Right ventricle myocardium superior (tissue), 1 donor: ENCODE results near the gene PRKAR2A. TPM values are rescaled to one million over a fixed set of nuclear protein-coding genes. Genes with fewer than 3 reads are reported as not detected.

Experiments used
- ATAC-seq: fragments of 200-7000 bp; cut with Tn5 transposase; one replicate; pipeline ENCODE4 v1.9.1; 2020; ENCODE audit warnings: mild to moderate bottlenecking; ENCODE audit not compliant: poor library complexity
- DNase-seq: peaks from one replicate; pipeline ENCODE4 v3.0.0-alpha.2; 2020
- intact Hi-C: fragments of 100-400 bp; cut with DNase I; formaldehyde crosslinking; loops from one replicate; pipeline ENCODE4 v1.11.2; 2022
- long read RNA-seq: library from polyadenylated mRNA; unstranded; transcript quantifications from one replicate; pipeline ENCODE4 v2.0.0, GENCODE V29; 2021
- total RNA-seq: library from RNA; stranded (reverse); fragmentation: NEBNext Ultra II Directional; extraction: Animal tissue kit (Norgen Biotek cat#: 25700); gene quantifications from one replicate; pipeline ENCODE4 v1.2.1, GENCODE V29; 2021
- donor health status: DM: no; HTN: yes; CAD: no; lungs with severe emphysema.

PRKAR2A gene
- total RNA-seq = 50.0 TPM
- long read RNA-seq, full-length matches to known transcripts = 12 of 28 reads
- long read RNA-seq, partial matches to known transcripts = 4 of 28 reads
- long read RNA-seq, other reads (novel, unspliced or antisense) = 12 of 28 reads

DNA sequence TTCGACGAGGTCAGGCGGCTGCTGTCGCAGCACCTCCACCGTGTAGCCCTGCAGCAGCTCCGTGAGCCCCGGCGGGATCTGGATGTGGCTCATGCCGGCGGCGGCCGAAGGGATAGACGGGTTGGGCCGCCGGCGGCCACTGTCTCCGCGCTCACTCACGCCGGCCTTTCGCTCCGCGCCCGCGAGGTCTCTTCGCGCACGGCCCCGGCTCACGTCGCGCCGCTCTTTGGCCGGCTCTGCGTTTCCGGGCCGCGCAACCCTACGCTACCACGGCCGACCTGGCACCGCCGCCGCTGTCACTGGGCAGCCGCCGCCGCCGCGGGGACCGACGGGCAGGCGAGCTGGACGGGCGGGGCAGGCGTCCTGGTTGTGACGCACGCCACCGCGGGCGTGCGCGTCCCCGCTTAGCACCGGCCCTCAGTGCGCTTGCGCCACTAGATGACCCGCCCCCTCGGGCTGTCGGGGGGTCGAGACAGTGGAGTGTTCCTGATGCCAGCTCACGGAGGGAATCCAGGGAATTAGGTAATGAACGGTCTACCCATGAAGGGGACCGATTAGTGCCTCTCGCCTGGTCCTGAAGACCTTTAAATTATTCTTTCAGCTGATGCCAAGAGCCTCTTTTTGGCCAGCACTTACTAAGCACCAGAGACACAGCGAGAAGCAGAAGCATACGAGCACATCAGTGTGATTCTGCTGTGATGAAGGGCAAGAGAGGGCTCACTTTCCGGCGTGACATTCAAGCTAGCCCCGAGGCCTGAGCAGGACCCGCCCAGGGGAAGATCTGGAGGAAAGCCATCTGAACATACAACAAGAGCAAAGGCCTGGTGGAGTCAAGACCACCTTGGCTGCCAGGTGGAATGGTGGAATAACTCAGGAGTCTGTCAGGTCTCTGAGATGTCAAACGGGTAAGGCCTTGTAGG lies at the start of gene PRKAR2A:
TSS of gene PRKAR2A (minus strand) at position 371 of the 920 bp plus-strand sequence. CDS start at position 93, 278 bp downstream.
- ATAC-seq (peak; percentile 97), DNase-seq (peak; percentile 95)
- intact Hi-C loops = no loop called here

- intact Hi-C loops = no loop called here
- DNase-seq = no peak
- ATAC-seq = no peak
Measured at GRCh38 chr3:48896936-48897335, 49.3 kb upstream of the PRKAR2A start.

GRCh38 chr3:48894516-48894915 lies 46.8 kb upstream of the PRKAR2A start:
- no peak for ATAC-seq
- no peak for DNase-seq
- intact Hi-C loops = no loop called here

GRCh38 chr3:48891606-48892005 lies 43.9 kb upstream of the PRKAR2A start:
- intact Hi-C loops = no loop called here
- DNase-seq = no peak
- ATAC-seq = no peak

DNA sequence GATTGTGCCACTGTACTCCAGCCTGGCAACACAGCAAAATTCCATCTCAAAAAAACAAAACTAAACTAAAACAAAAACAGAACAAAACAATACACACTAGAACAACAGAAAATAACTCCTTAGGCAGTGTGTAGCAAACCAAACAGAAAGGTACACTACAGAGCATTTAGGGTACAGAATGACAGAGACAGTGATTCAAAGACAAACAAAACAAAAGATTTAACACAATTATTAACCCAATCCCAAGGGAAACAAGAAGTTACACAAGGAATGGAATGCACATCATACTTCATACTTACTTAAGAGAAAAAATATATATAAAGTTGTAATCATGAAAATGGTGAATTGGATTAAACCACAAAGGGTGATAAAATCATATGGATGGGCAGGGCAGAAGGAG lies 38.1 kb upstream of the PRKAR2A start:
- intact Hi-C loops = no loop called here
- no peak for ATAC-seq
- no peak for DNase-seq

GRCh38 chr3:48881652-48882114 lies 34.0 kb upstream of the PRKAR2A start:
- DNase-seq (no peak), ATAC-seq (peak; percentile 75)
- intact Hi-C loops = no loop called here

- peak; percentile 68 for ATAC-seq
- intact Hi-C loops = no loop called here
- no peak for DNase-seq
Measured at GRCh38 chr3:48881006-48881405, 33.3 kb upstream of the PRKAR2A start.

GRCh38 chr3:48879994-48880377 lies 32.3 kb upstream of the PRKAR2A start:
- ATAC-seq (no peak), DNase-seq (no peak)
- intact Hi-C loops = loop anchor here (10.0 kb wide), 1 partner anchor 85 kb away; no protein-coding TSS in a partner anchor

GRCh38 chr3:48879307-48879993 lies 31.8 kb upstream of the PRKAR2A start:
- DNase-seq = no peak
- intact Hi-C loops = loop anchor here (10.0 kb wide), 1 partner anchor 85 kb away; no protein-coding TSS in a partner anchor
- ATAC-seq = no peak

GRCh38 chr3:48877671-48878070 lies 30.0 kb upstream of the PRKAR2A start:
- DNase-seq = no peak
- intact Hi-C loops = loop anchor here (10.0 kb wide), 1 partner anchor 87 kb away; no protein-coding TSS in a partner anchor

GRCh38 chr3:48863122-48863521 lies 15.4 kb upstream of the PRKAR2A start:
- ATAC-seq = no peak
- no peak for DNase-seq
- intact Hi-C loops = no loop called here

More at GRCh38 chr3:48877671-48878070, 30.0 kb upstream of the PRKAR2A start:
- no peak for ATAC-seq

DNA sequence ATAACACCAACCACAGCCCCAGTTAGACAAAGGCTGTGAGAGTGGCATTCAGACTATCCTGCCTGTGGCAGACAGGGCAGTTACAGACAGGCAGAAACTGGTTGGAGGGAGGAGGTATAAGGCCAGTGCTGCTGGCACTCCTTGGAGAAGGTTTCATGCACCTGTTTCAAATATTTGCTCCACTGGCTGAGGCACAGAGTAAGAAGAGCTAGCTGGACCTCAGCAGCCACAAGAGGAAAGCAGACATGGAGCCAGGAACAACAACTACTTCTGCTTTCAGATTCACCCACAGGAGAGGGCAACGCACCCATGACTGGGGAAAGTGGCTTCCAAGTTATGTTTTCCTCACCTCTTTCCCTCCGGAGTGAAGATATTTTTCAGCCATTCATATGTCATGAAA lies 11.5 kb upstream of the PRKAR2A start:
- no peak for ATAC-seq
- no peak for DNase-seq
- intact Hi-C loops = no loop called here

DNA sequence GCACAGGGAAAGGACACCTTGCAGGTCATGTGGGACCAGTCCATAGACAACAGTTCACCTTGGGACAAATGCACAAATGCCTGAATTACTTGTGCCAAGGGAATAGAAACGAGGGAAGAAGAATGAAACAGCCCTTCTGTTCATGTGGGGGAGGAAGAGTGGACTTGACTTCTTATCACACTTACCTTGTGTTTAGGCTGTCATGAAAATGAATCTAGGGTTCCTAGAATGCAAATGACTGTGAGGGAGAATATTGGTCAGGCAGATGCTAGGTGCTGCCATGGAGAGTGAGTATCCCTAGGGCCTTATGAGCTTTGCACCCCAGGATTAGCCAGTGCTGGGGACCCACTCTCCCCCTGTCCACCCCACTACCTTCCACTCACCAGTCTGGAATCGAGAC lies 11.0 kb upstream of the PRKAR2A start:
- ATAC-seq (no peak), DNase-seq (no peak)
- intact Hi-C loops = no loop called here

DNA sequence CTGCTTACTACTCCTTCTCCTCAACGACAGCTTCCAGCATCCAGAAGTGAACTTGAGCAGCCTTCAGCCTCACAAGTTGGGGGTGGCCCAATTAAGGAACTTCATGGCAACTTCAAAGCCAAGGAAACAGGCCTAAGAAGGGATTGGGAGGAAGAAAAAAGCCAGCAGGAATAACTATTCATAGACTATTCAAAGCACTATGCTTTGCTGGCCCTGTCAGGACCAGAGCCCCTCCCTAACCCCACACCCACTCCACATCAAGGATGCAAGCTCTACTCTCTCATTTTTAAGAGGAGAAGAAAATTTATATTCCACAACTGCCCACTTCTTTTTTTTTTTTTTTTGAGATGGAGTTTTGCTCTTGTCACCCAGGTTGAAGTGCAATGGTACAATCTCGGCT lies 10.0 kb upstream of the PRKAR2A start:
- ATAC-seq (no peak), DNase-seq (no peak)
- intact Hi-C loops = no loop called here

- intact Hi-C loops = no loop called here
- DNase-seq (no peak), ATAC-seq (no peak)
Measured at GRCh38 chr3:48856469-48856868, 8.8 kb upstream of the PRKAR2A start.

DNA sequence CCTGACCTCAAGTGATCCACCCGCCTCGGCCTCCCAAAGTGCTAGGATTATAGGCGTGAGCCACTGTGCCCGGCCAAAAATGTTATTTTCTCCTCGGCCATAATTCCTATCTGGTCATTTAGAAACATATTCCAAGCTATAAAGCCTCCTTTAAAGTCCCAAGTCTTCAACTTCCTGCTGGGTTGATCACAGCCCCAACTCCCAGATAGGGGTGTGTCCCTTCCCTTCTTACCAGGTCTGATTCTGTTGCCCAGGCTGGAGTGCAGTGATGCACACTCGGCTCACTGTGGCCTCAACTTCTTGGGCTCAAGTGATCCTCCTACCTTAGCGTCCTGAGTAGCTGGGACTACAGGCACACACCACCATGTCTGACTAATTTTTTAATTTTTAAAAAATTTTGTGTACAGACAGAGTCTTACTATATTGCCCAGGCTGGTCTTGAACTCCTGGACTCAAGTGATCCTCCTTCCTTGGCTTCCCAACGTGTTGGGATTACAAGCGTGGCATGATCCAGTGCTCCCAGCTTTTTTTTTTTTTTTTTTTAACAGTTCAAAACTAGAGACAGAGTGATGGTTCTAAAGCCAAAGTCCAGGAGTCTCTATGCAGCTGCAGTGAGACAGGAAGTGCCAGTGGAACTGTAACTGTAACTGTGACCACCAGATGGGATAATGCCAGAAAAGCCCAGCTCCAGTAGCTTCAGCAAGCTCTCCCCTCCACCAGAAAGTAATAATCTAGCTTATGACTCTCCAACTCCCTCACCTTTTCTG lies 8.2 kb upstream of the PRKAR2A start:
- ATAC-seq (no peak), DNase-seq (no peak)
- intact Hi-C loops = no loop called here

DNA sequence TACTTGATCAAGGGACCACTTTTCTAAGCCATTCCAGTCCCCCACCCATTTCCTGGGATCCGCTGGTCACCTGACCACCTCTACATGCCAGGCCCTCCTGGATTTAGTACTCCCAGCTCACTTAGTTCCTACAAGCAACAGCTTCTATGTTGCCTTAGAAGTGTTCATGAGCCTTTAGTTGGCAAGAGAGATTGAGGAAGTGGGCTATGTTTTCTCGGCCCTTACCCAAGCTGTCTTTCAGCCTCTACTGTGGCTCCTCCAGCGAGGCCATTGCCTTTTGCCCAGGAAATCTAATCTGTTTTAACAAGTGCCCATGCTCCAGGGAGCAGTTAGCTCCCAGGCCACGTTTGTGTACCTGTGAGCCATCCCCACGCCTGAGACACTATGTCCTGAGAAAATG lies 4.5 kb upstream of the PRKAR2A start:
- DNase-seq = no peak
- intact Hi-C loops = no loop called here
- ATAC-seq = no peak

DNA sequence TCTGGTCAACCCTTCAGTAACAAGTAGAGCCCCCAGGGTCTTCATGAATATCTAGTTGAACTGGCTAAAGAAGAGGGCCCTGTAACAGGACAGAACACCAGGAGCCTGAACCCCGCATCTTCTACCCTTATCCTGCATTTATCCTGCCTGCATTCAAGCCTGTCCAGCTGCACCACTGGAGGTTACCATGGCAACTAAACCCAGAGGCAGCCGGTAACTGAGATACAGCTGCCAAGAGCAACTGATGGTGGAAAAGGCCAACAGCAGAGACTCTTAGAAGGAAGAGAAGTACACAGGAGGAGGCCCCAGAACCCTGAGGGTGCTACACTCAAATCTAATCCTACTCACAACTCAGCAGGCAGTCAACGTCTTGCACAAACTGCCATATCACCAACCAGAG lies 3.7 kb upstream of the PRKAR2A start:
- intact Hi-C loops = no loop called here
- DNase-seq (no peak), ATAC-seq (no peak)
